ENCODE data around the gene CSTB. TPM values are rescaled to one million over a fixed set of nuclear protein-coding genes. Genes with fewer than 3 reads are reported as not detected.

Gene CSTB
- total RNA-seq, 1 experiment from 2014 or later: 57.5 TPM

DNA sequence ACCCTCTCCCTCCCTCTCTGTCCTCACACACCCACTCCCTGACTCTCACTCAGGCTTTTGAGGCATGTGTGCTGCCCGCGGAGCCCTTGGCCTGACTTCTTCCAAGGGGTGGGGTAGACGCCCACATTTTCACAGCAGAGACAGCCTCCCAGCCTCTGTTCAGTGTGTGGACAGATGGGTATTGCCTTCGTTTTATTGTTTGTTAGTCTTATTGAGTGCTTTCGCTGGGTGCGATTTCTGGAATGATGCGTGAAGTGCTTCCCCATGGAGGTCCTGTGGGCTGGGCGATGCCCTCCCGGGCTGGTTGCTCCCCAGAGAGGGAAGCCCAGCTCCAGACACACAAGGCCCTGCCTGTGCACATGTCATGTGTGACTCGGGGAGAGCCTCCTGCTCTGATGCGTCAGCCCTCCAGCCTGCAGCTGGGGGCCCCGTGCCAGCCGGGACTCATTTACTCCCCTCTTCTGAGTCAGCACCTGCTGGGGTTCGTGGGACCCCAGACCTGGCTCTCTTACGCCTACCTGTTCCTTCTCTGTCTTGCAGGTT lies 42.5 kb downstream of the CSTB start:
- Histone ChIP-seq H3K27ac (ENCODE audit: low read depth, low read length) (no peak overlapping the region), H3K36me3 (ENCODE audit: control insufficient read depth in 1 of 2, insufficient read depth in 2 of 2, low read length in 2 of 2) (peaks cover 0 to 4% of the 10 kb centered on the region in 2 experiments; a peak in 3 of 4 replicates)

More for the DNA sequence above, 42.5 kb downstream of the CSTB start:
- H3K4me2 ChIP-seq (ENCODE audit: low read length): no peak overlapping the region
- H3K27me3 ChIP-seq (ENCODE audit: insufficient read depth, low read length): no peaks in the 10 kb centered on the region
- ATAC-seq (no peak), DNase-seq (ENCODE audit: low read depth, low spot score) (no peak)
- intact Hi-C loops (cut with micrococcal nuclease): no loop called here
- ChIA-PET CTCF (no interaction called here), POLR2A (no interaction called here), RAD21 (ENCODE audit: low non-redundant PET in 1 of 2, low total read pairs in 2 of 2, uncharacterized antibody in 2 of 2, unreplicated experiment in 2 of 2) (no interaction called here)
- H4K20me1 ChIP-seq (ENCODE audit: insufficient read depth): no peaks in the 10 kb centered on the region
- H3K9ac ChIP-seq (ENCODE audit: low read length): no peak overlapping the region
- H3K79me2 ChIP-seq (ENCODE audit: insufficient read depth, low read length): peaks cover 83% of the 10 kb centered on the region
- no peak overlapping the region for H3K4me3 ChIP-seq (replicated peaks in 1 of 2; ENCODE audit: low read depth in 1 of 2, low read length in 2 of 2)
- no TSS peak for BruUV-seq (replicated peaks)
- peaks cover 6 to 12% of the 10 kb centered on the region in 2 experiments; a peak in 3 of 4 replicates for H3K4me1 ChIP-seq (ENCODE audit: control insufficient read depth in 1 of 2, insufficient read depth in 2 of 2, low read length in 2 of 2)
- H3K9me2 ChIP-seq (ENCODE audit: insufficient read depth): no peaks in the 10 kb centered on the region
- no peak overlapping the region for H2AFZ ChIP-seq (ENCODE audit: low read depth, low read length, poor library complexity, severe bottlenecking)
- no peak for TF ChIP-seq ZFX (IDR thresholded peaks at IDR 0.05)
- TF ChIP-seq SP1 (IDR thresholded peaks at IDR 0.05; ENCODE audit: low read depth): no peak
- no peak for TF ChIP-seq JUND (IDR thresholded peaks at IDR 0.05)
- no peak for TF ChIP-seq SIN3A (IDR thresholded peaks at IDR 0.05; ENCODE audit: low read depth)
- TF ChIP-seq, protein P1, sequence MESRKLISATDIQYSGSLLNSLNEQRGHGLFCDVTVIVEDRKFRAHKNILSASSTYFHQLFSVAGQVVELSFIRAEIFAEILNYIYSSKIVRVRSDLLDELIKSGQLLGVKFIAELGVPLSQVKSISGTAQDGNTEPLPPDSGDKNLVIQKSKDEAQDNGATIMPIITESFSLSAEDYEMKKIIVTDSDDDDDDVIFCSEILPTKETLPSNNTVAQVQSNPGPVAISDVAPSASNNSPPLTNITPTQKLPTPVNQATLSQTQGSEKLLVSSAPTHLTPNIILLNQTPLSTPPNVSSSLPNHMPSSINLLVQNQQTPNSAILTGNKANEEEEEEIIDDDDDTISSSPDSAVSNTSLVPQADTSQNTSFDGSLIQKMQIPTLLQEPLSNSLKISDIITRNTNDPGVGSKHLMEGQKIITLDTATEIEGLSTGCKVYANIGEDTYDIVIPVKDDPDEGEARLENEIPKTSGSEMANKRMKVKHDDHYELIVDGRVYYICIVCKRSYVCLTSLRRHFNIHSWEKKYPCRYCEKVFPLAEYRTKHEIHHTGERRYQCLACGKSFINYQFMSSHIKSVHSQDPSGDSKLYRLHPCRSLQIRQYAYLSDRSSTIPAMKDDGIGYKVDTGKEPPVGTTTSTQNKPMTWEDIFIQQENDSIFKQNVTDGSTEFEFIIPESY (IDR thresholded peaks at IDR 0.05; ENCODE audit: extremely low read depth, insufficient replicate concordance, low read length): no peak
- no peak for TF ChIP-seq RAD21 (IDR thresholded peaks at IDR 0.05; ENCODE audit: low read depth)
- TF ChIP-seq POLR2AphosphoS5 (IDR thresholded peaks at IDR 0.05; ENCODE audit: low read depth, low read length): no peak
- no peak for TF ChIP-seq ZNF274 (IDR thresholded peaks at IDR 0.05; ENCODE audit: low read depth, low read length)
- TF ChIP-seq, protein P2, sequence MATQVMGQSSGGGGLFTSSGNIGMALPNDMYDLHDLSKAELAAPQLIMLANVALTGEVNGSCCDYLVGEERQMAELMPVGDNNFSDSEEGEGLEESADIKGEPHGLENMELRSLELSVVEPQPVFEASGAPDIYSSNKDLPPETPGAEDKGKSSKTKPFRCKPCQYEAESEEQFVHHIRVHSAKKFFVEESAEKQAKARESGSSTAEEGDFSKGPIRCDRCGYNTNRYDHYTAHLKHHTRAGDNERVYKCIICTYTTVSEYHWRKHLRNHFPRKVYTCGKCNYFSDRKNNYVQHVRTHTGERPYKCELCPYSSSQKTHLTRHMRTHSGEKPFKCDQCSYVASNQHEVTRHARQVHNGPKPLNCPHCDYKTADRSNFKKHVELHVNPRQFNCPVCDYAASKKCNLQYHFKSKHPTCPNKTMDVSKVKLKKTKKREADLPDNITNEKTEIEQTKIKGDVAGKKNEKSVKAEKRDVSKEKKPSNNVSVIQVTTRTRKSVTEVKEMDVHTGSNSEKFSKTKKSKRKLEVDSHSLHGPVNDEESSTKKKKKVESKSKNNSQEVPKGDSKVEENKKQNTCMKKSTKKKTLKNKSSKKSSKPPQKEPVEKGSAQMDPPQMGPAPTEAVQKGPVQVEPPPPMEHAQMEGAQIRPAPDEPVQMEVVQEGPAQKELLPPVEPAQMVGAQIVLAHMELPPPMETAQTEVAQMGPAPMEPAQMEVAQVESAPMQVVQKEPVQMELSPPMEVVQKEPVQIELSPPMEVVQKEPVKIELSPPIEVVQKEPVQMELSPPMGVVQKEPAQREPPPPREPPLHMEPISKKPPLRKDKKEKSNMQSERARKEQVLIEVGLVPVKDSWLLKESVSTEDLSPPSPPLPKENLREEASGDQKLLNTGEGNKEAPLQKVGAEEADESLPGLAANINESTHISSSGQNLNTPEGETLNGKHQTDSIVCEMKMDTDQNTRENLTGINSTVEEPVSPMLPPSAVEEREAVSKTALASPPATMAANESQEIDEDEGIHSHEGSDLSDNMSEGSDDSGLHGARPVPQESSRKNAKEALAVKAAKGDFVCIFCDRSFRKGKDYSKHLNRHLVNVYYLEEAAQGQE (IDR thresholded peaks at IDR 0.05; ENCODE audit: low read depth): no peak
- TF ChIP-seq FOSL1 (IDR thresholded peaks at IDR 0.05; ENCODE audit: low read depth): no peak
- TF ChIP-seq, protein P3, sequence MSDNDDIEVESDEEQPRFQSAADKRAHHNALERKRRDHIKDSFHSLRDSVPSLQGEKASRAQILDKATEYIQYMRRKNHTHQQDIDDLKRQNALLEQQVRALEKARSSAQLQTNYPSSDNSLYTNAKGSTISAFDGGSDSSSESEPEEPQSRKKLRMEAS (IDR thresholded peaks at IDR 0.05): no peak
- no peak for TF ChIP-seq TCF7L2 (IDR thresholded peaks at IDR 0.05; ENCODE audit: borderline replicate concordance, extremely low read depth, insufficient read depth, insufficient read length)
- TF ChIP-seq SRF (IDR thresholded peaks at IDR 0.05; ENCODE audit: low read depth): no peak
- TF ChIP-seq CBX3 (IDR thresholded peaks at IDR 0.05; ENCODE audit: low read depth): no peak
- TF ChIP-seq, protein P4, sequence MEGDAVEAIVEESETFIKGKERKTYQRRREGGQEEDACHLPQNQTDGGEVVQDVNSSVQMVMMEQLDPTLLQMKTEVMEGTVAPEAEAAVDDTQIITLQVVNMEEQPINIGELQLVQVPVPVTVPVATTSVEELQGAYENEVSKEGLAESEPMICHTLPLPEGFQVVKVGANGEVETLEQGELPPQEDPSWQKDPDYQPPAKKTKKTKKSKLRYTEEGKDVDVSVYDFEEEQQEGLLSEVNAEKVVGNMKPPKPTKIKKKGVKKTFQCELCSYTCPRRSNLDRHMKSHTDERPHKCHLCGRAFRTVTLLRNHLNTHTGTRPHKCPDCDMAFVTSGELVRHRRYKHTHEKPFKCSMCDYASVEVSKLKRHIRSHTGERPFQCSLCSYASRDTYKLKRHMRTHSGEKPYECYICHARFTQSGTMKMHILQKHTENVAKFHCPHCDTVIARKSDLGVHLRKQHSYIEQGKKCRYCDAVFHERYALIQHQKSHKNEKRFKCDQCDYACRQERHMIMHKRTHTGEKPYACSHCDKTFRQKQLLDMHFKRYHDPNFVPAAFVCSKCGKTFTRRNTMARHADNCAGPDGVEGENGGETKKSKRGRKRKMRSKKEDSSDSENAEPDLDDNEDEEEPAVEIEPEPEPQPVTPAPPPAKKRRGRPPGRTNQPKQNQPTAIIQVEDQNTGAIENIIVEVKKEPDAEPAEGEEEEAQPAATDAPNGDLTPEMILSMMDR (IDR thresholded peaks at IDR 0.05 in 2 of 3, conservative IDR thresholded peaks at IDR 0.05 in 1 of 3; ENCODE audit: borderline replicate concordance in 1 of 3, insufficient read depth in 1 of 3, low read depth in 2 of 3, low read length in 2 of 3): no peak
- no peak for TF ChIP-seq CEBPB (IDR thresholded peaks at IDR 0.05; ENCODE audit: low read depth)
- TF ChIP-seq EZH2phosphoT487 (IDR thresholded peaks at IDR 0.05; ENCODE audit: borderline replicate concordance): no peak
- no peak for TF ChIP-seq ELF1 (IDR thresholded peaks at IDR 0.05; ENCODE audit: borderline replicate concordance, low read depth)
- no peak for TF ChIP-seq EGR1 (IDR thresholded peaks at IDR 0.05; ENCODE audit: low read depth)
- no peak for TF ChIP-seq YY1 (IDR thresholded peaks at IDR 0.05; ENCODE audit: extremely low read depth, insufficient replicate concordance, low read depth, low read length)
- H3K9me3 ChIP-seq (ENCODE audit: control insufficient read depth in 1 of 2, insufficient read depth in 1 of 2, low read depth in 1 of 2, low read length in 2 of 2): no peaks in the 10 kb centered on the region
